HG03520 (cell line): ENCODE measurements around the gene PRR5.

Experiments
- ATAC-seq: cut with Tn5 transposase; IDR thresholded peaks from one replicate; pipeline ENCODE4 v1.9.1; 2021; ENCODE audit warnings: mild to moderate bottlenecking, moderate library complexity; ENCODE audit not compliant: unreplicated experiment

PRR5 gene

GRCh38 chr22:44711690-44712555 is 9.9 kb downstream of the PRR5 start:
- ATAC-seq: no peak

- no peak for ATAC-seq
Observed at GRCh38 chr22:44712962-44713361, 11.0 kb downstream of the PRR5 start.

- ATAC-seq: no peak
Observed at GRCh38 chr22:44714703-44715350, 12.8 kb downstream of the PRR5 start.

GRCh38 chr22:44718418-44718817 is 16.4 kb downstream of the PRR5 start:
- no peak for ATAC-seq

GRCh38 chr22:44719586-44720368 is 17.8 kb downstream of the PRR5 start:
- no peak for ATAC-seq

- no peak for ATAC-seq
Observed at GRCh38 chr22:44721213-44721612, 19.2 kb downstream of the PRR5 start.

- ATAC-seq: no peak
Observed at GRCh38 chr22:44722611-44723010, 20.6 kb downstream of the PRR5 start.

- ATAC-seq: no peak
Observed at GRCh38 chr22:44723801-44724200, 21.8 kb downstream of the PRR5 start.

- ATAC-seq: no peak
Observed at GRCh38 chr22:44724416-44724815, 22.4 kb downstream of the PRR5 start.

GRCh38 chr22:44724859-44725258 is 22.9 kb downstream of the PRR5 start:
- ATAC-seq: no peak

GRCh38 chr22:44726439-44726838 is 24.4 kb downstream of the PRR5 start:
- ATAC-seq: no peak

GRCh38 chr22:44727148-44727547 is 25.1 kb downstream of the PRR5 start:
- no peak for ATAC-seq

GRCh38 chr22:44727709-44728108 is 25.7 kb downstream of the PRR5 start:
- no peak for ATAC-seq

GRCh38 chr22:44728761-44729324 is 26.8 kb downstream of the PRR5 start:
- ATAC-seq: no peak

- no peak for ATAC-seq
Observed at GRCh38 chr22:44729391-44730021, 27.5 kb downstream of the PRR5 start.

GRCh38 chr22:44730022-44730393 is 28.0 kb downstream of the PRR5 start:
- no peak for ATAC-seq

GRCh38 chr22:44730490-44731356 is 28.7 kb downstream of the PRR5 start:
- ATAC-seq: no peak

GRCh38 chr22:44731357-44731970 is 29.5 kb downstream of the PRR5 start:
- ATAC-seq: no peak

GRCh38 chr22:44732017-44732561 is 30.1 kb downstream of the PRR5 start:
- no peak for ATAC-seq
